HG02678 (cell line): ENCODE measurements around the gene EPB41L4B.

Experiments used
- ATAC-seq: cut with Tn5 transposase; IDR thresholded peaks from one replicate; pipeline ENCODE4 v1.9.1; 2021; ENCODE audit warnings: mild to moderate bottlenecking, moderate library complexity; ENCODE audit not compliant: unreplicated experiment

Gene EPB41L4B

DNA sequence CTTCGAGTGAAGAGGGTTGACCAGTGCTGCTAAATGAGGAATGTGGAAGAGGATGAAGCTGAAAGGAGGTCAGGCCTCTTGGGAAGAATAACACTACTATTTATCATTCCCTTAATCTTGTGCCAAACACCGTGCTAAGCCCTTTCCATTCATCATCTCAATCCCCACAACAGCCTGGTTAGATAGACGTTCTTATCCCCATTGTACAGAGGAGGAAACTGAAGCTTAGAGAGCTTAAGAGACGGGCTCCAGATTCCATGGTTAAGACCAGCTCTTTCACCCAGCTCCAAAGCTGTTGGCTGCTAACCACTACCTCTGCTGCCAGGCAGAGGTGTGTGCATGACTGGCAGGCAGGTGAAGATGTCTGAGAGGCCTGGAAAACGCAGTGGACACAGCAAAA lies 868 bp upstream of the EPB41L4B start:
- ATAC-seq = no peak

DNA sequence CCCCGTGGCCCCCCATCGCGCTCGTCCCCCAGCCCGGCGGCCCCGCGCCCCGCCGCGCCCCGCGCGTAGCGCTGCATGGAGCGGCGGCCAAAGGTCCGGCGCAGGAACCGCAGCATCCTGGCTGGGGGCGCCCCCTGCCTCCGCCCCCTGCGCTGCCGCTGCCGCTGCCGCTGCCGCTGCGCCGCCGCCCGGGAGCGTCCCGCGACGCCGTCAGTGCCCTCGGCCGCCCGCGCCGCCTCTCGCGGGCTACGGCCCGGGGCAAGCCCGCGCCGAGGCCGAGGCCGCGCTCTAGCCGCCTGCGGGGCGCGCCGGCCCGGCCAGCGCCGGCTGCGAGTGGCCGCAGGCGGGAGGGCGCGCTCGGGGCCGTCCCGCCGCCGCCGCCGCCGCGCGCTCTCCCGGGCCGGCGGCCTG lies 523 bp downstream of the EPB41L4B start:
- peak; percentile 40 for ATAC-seq

DNA sequence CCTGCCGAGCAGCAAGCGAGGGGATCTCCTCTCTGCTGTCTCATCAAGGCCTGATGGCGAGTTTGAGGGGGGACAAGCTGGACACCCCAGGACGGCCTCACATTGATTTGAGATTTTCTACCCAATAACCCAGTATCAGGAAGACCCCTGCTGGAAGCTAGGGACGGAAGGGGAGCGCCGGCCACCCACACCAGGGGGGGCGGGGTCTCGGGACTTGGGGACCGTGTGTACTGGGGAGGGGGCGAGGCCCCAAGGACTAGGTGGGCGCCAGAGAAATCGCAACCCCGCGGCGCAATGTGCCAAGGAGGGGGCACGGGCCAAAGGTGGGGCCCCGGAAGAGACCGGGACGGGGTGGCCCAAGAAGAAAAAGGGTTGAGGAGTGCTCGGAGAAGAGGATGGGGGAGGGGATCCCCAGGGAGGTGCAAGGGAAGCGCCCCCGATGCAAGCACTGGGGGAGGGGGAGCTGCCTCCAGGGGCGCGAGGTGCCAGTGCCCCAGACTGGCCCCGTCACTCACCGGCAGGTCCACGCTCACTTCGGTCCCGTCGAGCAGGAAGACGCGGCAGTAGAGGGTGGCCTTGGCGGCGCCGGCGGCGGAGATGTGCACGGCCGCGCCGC lies 1.1 kb downstream of the EPB41L4B start:
- ATAC-seq = peak; percentile 21

DNA sequence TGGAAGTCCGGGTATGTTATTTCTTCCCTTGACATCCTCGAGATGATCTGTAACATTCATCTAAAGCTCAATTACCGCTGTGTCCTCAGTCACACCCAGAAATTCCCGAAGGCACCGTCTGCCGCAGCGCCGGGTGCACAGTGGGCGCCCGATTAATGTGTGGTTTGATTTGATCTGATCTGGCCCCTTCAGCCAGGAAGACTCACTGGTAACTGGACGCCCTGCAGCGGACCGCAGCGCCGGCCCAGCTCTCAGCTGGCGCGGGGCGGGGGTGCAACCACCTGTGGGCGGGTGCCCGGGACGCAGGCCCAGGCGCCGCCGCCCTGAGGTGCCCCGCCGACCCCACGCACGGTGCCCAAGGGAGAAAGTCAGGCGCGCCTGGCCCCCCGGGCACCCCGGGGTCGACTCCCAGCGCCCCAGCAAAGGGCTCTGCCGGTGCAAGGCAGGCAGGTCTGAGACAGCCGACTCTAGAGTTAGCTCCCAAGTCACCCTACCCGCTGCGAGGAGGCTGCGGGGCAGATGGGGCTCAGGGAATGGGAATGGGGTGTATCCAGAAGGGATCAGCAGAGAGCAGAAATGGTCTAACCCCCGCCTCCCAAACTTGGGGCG lies 1.7 kb downstream of the EPB41L4B start:
- ATAC-seq = no peak

DNA sequence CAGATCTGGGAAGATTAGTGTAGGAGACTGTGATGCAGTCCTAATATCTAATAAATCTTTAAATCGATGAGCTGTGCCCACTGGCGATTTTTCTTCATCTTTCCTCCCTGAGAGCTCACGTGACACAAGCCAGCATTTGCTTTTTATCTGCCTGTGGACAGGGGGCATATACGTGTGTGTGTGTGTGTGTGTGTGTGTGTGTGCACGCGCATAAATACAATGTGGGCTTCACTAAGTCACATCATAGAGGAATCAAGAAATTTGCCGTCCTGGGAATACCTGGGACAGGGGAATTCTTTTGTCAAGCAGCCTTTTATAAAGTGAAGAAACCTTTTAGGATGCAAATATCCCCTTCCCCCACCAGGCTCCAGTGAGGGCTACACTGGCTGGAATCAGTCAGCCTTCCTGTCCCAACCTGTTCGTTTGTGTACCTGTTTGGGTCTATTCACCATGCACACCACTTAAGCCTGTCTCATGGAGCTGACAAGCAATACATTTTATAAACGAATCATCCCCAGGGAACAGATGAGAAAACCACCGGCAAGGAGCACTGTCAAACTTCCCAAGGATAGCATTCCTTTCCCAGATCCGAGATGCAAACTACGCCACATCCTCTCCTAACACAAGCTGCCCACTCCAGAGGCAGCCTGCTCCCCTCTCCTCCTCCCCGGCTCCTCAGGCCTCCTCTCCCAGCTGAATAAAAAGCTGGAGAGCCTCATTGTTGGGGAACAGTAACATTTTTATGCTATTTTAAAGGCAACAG lies 2.7 kb downstream of the EPB41L4B start:
- no peak for ATAC-seq

DNA sequence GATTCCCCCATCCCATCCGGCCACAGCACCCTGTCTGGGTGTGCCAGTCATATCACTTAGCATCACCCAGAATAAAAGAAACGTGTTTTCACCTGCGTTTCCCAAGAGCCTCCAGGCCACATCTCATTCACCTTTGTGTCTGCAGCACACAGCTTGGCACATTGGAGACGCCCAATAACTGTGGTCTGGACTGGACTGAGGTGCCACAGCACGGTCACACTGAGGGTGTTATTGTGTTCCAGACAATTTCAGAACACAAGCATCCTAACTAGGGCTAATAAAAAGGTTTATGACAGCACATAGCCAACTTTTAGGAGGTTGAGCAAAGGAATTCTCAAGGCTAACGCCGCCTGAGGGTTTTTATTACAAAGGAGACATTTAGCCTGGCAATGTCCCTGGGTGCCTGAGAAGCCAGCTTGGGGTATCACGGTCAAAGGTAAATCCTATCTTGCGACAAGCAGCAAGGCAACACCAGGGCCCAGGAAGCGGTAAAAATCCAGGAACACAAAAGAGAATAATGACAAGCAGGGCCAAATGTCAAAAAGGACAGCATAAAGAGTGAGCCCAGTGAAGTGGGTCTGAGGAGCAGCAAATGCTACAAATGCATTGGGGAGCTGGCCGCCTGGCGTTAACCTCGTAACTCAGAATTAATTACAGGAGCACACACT lies 3.4 kb downstream of the EPB41L4B start:
- no peak for ATAC-seq

DNA sequence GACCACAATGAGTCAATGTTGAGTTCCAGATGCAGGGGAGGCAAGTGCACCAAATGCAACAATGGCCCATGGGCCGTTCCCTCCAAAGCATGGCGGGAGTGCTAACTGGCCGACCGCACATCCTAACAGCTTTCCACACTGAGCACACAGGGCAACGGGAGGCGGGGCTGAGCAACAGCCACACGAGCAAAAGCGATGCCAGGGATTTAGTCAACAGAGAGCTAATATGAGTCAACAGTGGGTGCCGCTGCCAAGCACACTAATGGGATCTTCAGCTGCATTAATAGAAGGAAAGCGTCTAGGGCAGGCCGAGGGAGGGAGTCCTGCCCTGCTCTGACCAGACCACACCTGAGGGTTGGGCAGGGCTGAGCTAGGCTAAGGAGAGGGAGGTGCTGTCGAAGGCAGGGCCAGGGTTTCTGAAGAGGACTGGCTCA lies 4.6 kb downstream of the EPB41L4B start:
- no peak for ATAC-seq

DNA sequence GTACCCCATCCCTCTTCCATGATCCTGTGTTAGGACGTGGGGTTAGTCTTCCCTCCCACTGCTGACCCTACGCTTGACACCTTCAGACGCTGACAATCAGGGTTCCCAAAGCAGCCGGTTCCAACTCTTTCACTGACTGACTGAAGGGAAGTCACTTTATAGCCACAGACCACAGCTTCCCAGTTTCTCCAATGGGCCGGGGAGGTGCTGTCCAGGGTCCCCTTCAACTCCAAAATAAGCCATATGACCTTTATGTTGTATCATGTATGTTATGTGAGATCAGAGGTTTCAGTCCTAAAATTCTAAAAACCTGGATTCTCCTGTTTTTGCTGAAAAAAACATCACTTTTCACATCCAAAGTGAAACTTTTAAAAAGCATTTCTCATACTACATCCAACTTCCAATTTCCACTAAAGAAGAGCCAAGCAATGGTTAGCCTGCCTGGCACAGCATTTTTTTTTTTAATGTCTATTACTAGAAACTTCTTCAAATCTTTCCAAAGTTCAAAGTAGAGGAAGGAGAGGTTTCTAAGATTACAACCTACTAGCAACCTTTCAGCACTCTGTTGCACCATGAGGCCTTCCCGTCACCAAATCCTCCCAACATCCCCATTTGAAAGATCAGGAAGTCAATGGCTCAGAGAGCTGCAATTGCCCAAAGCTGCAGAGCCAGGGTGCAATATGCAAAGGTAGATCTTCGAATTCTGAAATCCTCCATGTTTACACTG lies 5.2 kb downstream of the EPB41L4B start:
- no peak for ATAC-seq

DNA sequence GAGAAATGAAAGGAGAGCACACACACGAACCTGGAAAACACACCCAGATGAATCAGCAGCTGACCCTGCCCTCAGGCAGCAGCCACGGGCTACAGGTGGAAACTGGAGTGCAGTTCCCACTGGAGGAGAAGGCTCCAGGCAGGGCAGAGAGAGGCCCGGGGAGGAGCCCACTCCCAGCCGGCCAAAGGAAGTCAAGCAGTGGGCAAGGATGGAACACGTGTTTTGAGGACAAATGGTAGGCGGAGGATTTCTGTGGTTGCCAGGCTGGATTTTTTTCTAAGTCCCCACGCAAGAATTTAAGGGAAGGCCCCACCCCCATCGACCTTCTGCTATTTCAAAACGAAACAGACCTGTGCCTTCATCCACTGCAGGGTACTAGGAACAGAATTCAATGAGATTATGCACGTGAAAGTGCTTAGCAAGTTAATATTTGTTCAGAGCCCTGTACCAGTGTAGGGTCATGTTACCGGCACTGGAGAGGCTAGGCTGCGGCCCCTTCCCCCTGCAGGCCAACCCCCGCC lies 6.8 kb downstream of the EPB41L4B start:
- no peak for ATAC-seq

DNA sequence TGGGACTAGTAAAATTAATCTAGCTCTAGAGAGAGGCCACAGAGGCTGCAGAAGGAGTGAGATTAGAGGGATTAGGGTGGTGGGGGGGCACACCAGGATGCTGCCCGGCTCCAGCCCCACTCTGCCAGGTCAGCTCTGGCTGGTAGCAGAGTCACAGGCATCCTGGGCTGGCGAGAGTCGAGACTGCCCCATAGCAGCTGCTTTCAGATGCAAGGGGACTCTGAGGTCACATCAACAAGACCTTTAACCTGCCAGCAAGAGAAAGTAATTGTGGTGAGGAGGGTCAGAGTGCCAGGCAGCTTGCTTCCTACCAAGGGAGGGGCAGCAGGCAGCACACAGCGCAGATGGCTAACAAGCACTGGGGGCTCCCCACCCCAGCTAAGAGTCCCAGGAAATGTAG lies 7.5 kb downstream of the EPB41L4B start:
- no peak for ATAC-seq

DNA sequence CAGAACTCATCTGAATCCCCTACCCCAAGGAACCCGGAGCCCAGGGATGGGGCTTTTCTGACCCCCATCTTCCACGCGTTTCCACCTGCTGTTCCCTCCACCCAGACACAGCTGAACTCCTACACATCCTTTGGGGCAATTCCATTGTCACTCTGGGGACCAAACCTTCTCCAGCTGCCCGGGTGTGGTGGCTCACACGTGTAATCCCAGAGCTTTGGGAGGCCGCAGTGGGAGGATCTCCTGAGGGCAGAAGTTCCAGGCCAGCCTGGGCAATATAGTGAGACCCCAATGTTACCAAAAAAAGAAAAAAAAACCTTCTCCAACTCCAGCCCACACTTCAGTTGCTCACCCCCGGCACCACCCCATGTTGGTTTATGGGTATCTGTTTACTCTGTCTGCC lies 8.1 kb downstream of the EPB41L4B start:
- no peak for ATAC-seq

DNA sequence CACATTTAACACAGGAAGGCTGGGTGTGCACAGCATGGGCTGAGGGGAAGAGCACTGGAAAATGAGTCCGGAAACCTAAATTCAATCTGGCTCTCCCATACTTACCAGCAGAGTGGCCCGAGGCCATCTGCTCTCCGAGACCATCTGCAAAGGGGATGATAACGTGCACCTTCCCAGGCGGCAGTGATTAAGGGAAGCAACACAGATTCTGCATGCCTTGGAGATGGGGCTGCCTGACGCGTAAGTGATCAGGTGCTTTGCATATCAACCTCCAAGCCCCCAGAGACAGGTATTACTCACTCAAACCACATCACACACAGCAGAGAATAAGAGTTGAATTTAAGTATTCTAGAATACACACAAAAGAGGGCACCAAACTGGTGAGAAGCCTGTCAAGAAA lies 9.1 kb downstream of the EPB41L4B start:
- ATAC-seq = no peak

DNA sequence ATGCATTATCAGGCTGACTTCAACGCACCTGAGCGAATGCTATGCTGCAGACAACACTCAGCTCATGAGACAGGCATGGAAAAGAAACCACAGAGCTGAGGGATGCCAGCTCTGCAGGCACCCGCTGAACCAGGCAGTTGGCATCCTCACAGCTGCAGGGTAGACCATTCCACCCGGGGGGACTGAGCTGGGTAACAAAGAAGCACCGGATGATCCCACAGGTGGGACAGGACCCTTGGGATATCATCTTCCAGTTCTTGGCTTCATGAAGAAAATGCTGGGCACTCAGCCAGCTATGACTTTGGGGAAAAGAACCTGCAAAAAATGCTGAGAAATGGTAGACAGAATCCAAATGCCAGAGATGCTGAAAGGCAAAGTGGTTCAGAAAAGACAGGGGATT lies 9.6 kb downstream of the EPB41L4B start:
- no peak for ATAC-seq

DNA sequence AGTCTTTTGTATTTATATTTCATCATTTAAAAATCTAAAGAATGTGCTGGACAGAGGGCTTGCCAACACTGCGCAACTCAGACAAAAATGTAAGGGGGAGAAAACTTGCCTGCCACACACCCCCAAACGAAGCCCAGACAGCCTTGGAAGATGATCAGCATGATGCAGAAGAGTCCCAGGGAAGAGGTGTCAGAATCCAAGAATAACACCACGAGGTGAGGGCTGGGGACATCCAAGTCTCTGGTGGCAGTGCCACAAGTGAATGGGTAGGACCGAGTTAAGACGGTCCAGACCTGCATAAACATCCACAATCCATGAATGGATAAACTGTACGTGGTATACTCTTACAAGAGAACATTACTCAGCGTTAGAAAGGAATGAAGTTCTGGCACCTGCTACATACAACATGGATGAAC lies 10.4 kb downstream of the EPB41L4B start:
- no peak for ATAC-seq

DNA sequence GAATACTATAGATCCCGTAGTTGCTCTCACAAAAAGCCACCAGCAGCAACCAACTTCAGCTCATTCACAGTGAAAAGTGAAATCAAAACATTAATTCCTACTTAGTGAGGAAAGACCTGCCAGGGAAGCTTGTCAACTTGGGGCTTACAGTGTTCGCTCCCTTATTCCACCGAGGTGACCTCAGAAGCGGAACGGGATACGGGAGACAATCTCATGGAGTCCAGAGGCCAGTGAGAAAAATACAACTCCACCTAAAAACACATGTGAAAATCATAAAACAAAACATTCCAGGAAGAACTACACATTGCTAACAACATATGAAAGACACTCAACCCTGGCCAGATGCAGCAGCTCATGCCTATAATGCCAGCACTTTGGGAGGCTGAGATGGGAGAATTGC lies 11.6 kb downstream of the EPB41L4B start:
- no peak for ATAC-seq

DNA sequence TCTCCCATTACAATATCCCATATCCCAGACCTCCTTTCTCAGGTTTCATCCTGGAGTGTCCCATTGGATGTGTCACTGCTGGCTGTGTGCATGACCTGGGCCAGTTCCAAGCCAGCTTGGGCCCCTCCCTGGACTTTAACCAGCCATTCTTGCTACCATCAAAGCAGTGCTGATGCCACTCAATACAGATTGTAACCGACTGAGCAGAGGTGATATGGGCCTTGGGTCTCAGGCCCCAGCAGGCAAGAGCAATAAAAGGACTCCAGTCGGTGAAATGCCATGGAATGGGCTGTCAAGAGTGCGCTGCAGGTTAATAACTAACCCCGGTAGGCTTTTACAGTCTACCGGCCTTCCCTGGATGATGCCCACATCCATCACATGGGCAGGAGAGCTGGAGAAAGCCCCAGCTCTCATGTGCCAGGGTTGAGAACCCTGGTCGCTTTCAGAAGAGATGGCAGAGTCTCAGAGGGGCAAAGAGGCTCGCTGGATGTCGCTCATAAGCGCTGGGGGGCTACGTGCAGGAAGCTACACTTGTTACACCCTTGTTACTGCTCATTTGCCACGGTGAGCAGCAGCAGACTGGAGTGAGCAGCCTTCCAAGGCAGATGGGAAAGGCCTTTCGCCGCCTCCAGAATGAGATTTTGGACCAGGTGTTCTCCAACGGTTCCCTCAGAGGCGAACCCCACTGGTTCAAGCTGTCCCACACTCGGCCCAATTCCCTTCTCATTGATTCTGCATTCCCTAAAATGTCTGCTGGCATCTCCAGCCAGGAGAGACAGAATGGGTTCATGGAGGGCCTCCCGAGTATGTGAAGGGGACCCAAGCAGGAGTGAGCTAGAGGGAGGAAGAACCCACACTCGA lies 13.2 kb downstream of the EPB41L4B start:
- no peak for ATAC-seq

DNA sequence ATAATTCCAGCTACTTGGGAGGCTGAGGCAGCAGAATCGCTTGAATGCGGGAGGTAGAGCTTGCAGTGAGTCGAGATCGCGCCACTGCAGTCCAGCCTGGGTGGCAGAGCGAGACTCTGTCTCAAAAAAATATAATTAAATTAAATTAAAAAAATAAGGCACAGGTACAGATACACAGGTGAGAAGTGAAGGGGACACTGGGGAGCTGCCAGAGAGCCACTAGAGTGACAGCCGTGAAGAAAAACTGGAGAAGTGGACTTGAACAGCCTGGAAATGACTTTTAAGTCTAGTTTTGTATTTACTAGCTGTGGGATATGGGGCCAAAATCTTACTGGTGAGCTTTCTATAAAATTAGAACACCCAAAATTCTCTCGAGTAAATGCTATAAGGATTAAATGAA lies 15.1 kb downstream of the EPB41L4B start:
- ATAC-seq = no peak

DNA sequence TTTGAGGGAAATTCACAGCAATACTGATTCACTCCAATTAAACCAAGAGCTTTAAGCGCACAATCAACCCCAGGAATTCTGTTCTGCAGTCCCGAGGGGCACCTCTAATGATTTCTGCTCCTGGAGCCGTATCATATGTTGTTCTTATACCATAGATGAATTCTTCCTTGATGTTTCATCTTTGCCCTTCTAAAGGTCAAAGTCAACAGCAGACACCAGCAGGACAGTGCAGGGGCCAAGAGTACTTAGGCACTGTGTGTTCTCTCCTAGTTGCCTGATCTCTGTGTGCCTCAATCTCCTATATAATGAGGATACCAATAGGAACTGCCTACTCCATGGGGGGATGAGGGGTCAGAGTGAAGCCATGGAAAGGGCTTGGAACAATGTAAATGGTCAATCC lies 16.5 kb downstream of the EPB41L4B start:
- no peak for ATAC-seq

DNA sequence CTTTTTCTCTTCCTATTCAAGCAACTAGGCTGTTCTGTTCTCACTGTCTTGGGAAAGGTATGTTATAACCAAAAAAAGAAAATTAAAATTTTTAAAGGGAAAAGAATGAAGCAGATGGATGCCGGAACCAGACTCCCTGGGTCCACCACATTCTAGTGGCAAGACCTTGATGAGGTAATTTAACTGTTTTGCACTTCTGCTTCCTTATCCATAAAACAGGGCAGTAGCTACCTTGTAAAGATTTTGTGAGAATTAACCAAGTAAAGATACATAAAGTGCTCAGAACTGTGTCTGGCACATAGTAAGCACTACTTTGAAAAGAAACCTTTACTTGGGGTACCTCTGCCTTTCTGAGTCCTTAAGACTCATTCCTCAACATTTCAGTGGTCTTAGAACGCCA lies 17.0 kb downstream of the EPB41L4B start:
- no peak for ATAC-seq

DNA sequence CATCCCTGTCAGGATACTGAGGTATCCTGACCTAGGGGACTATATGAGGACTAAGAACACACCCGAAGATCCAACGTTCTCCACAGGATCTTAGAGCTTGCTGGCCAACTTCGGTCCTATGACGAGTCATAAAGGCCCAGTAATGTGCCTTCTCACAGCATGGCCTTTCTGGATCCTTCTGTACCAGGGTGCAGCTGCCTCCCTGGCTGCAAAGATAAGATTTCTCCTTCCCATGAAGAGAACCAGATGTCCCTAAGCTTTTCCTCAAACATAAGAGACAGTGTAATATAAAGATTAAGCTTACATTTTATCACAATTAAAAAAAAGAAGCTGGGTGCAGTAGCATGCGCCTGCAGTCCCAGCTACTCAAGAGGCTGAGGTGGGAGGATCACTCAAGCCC lies 18.3 kb downstream of the EPB41L4B start:
- ATAC-seq = no peak
